SK-N-SH (cell line): ENCODE measurements around the gene RPL3.

Source experiments
- CTCF ChIP-seq: fragments of 200-600 bp; sonication (generic); IDR thresholded peaks from 2 replicates; pipeline ENCODE4 v1.6.1; 2017; ENCODE audit warnings: antibody characterized with exemption, mild to moderate bottlenecking, moderate library complexity
- JUND ChIP-seq: IDR thresholded peaks from 2 replicates; pipeline ENCODE4 v1.4.0; 2012
- POLR2AphosphoS5 ChIP-seq: IDR thresholded peaks from 2 replicates; pipeline ENCODE4 v1.6.1; 2012; ENCODE audit warnings: low read depth, low read length

- TF ChIP-seq CTCF (no peak), JUND (no peak), POLR2AphosphoS5 (peak; percentile 99)
Observed at GRCh38 chr22:39319284-39320022, at the start of gene RPL3.
